ENCODE results near the gene OTUD7B.

DNA sequence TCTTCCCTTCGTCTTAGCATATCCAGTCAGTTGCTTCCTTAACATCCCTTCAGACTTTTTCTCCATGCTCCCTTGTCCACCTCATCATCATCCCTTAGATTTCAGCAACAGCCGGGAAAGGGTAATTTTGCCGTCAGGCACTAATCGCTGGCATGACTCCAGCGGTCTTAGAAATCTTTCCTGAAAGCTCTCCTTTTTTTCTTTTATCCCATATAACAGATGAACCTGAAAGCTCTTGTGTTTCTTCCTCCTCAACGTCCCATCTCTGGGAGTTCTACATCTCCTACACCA, 121.6 kb downstream of the OTUD7B start:
- TF ChIP-seq, protein P1, sequence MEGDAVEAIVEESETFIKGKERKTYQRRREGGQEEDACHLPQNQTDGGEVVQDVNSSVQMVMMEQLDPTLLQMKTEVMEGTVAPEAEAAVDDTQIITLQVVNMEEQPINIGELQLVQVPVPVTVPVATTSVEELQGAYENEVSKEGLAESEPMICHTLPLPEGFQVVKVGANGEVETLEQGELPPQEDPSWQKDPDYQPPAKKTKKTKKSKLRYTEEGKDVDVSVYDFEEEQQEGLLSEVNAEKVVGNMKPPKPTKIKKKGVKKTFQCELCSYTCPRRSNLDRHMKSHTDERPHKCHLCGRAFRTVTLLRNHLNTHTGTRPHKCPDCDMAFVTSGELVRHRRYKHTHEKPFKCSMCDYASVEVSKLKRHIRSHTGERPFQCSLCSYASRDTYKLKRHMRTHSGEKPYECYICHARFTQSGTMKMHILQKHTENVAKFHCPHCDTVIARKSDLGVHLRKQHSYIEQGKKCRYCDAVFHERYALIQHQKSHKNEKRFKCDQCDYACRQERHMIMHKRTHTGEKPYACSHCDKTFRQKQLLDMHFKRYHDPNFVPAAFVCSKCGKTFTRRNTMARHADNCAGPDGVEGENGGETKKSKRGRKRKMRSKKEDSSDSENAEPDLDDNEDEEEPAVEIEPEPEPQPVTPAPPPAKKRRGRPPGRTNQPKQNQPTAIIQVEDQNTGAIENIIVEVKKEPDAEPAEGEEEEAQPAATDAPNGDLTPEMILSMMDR (IDR thresholded peaks at IDR 0.05; ENCODE audit: poor library complexity): no peak
- TF ChIP-seq EZH2 (IDR thresholded peaks at IDR 0.05; ENCODE audit: borderline replicate concordance) (no peak), EZH2phosphoT487 (IDR thresholded peaks at IDR 0.05; ENCODE audit: low read depth, severe bottlenecking, unreplicated experiment) (no peak)
